GM21576 (cell line): Measurements from ENCODE around the gene KRTAP5-4.
"Not testable (repeated sequence)": the region's sequence is repeated elsewhere in the genome, so short reads cannot be mapped to it uniquely, and the experiment has no call there.

Source experiments
- ATAC-seq: cut with Tn5 transposase; IDR thresholded peaks from one replicate; pipeline ENCODE4 v1.9.1; 2021; ENCODE audit warnings: mild to moderate bottlenecking, moderate library complexity; ENCODE audit not compliant: unreplicated experiment

The KRTAP5-4 gene

GRCh38 chr11:1622086-1622485 lies at the start of gene KRTAP5-4:
Gene KRTAP5-4 (minus strand): TSS chr11:1622138. CDS start chr11:1622093, 45 bp downstream.
- ATAC-seq, result no peak

GRCh38 chr11:1671658-1672057 lies 49.7 kb upstream of the KRTAP5-4 start:
- ATAC-seq, result no peak

GRCh38 chr11:1670905-1671371 lies 49.0 kb upstream of the KRTAP5-4 start:
- no peak for ATAC-seq

- not testable (repeated sequence) for ATAC-seq
Measured at GRCh38 chr11:1670457-1670856, 48.5 kb upstream of the KRTAP5-4 start.

GRCh38 chr11:1669546-1670218 lies 47.7 kb upstream of the KRTAP5-4 start:
- no peak for ATAC-seq

GRCh38 chr11:1668911-1669473 lies 47.1 kb upstream of the KRTAP5-4 start:
- no peak for ATAC-seq

- ATAC-seq, result no peak
Measured at GRCh38 chr11:1667906-1668305, 46.0 kb upstream of the KRTAP5-4 start.

- ATAC-seq, result no peak
Measured at GRCh38 chr11:1667121-1667850, 45.3 kb upstream of the KRTAP5-4 start.

- ATAC-seq, result no peak
Measured at GRCh38 chr11:1665313-1665712, 43.4 kb upstream of the KRTAP5-4 start.

- not testable (repeated sequence) for ATAC-seq
Measured at GRCh38 chr11:1662699-1663283, 40.9 kb upstream of the KRTAP5-4 start.

- ATAC-seq, result not testable (repeated sequence)
Measured at GRCh38 chr11:1661454-1662269, 39.7 kb upstream of the KRTAP5-4 start.

- ATAC-seq, result no peak
Measured at GRCh38 chr11:1660111-1660867, 38.4 kb upstream of the KRTAP5-4 start.

- ATAC-seq, result no peak
Measured at GRCh38 chr11:1659506-1659905, 37.6 kb upstream of the KRTAP5-4 start.

GRCh38 chr11:1656670-1657069 lies 34.7 kb upstream of the KRTAP5-4 start:
- no peak for ATAC-seq

- ATAC-seq, result no peak
Measured at GRCh38 chr11:1656061-1656441, 34.1 kb upstream of the KRTAP5-4 start.

- ATAC-seq, result no peak
Measured at GRCh38 chr11:1655168-1656060, 33.5 kb upstream of the KRTAP5-4 start.

GRCh38 chr11:1654388-1655167 lies 32.6 kb upstream of the KRTAP5-4 start:
- ATAC-seq, result no peak
